CD14-positive monocyte (primary cell): ENCODE measurements around the gene IVNS1ABP. TPM values are rescaled to one million over a fixed set of nuclear protein-coding genes. Genes with fewer than 3 reads are reported as not detected.

ENCODE experiments used
- DNase-seq, 3 donors: peaks; one replicate each; pipeline ENCODE4 v3.0.0-alpha.2; 2011 to 2022
- H2AFZ ChIP-seq: 2 replicates; pipeline ENCODE4 v1.6.0; 2012; ENCODE audit warnings: mild to moderate bottlenecking, low read depth, low read length, inconsistent platforms; ENCODE audit not compliant: insufficient read depth, poor library complexity, severe bottlenecking
- H3K27ac ChIP-seq, 2 donors: 1 replicate in 1 of 2; 2 replicates in 1 of 2; pipeline ENCODE4 v1.5.1; 2012 to 2013; ENCODE audit warnings: low read length in 2 of 2, control low read depth in 1 of 2, inconsistent platforms in 1 of 2, low read depth in 1 of 2, mild to moderate bottlenecking in 1 of 2
- H3K27me3 ChIP-seq, 2 donors: one replicate each; pipeline versions ENCODE4 v1.6.0 to v1.6.1; 2011 to 2013; ENCODE audit warnings: low read length in 2 of 2; ENCODE audit not compliant: control insufficient read depth in 2 of 2, insufficient read depth in 2 of 2
- H3K36me3 ChIP-seq, 2 donors: replicated peaks in 1 of 2; 1 replicate in 1 of 2; 2 replicates in 1 of 2; pipeline versions ENCODE4 v1.5.1 to v1.6.1; 2012 to 2013; ENCODE audit warnings: low read length in 2 of 2, control low read depth in 1 of 2, inconsistent platforms in 1 of 2, mild to moderate bottlenecking in 1 of 2; ENCODE audit not compliant: insufficient read depth in 2 of 2, control insufficient read depth in 1 of 2
- H3K4me1 ChIP-seq, 2 donors: 1 replicate in 1 of 2; 2 replicates in 1 of 2; pipeline versions ENCODE4 v1.5.1 to v1.6.1; 2012 to 2013; ENCODE audit warnings: low read length in 2 of 2, control low read depth in 1 of 2, inconsistent platforms in 1 of 2, mild to moderate bottlenecking in 1 of 2, moderate library complexity in 1 of 2; ENCODE audit not compliant: insufficient read depth in 2 of 2, control insufficient read depth in 1 of 2
- H3K4me2 ChIP-seq: replicated peaks from 2 replicates; pipeline ENCODE3; 2012; ENCODE audit warnings: low read length, moderate library complexity, mild to moderate bottlenecking; ENCODE audit not compliant: poor library complexity, severe bottlenecking; ENCODE audit errors: extremely low read depth
- H3K4me3 ChIP-seq, 3 experiments: fragments of 200-600 bp in 1 of 3; sonication (generic) in 1 of 3; replicated peaks in 1 of 3; 1 replicate in 2 of 3; 2 replicates in 1 of 3; pipeline ENCODE4 v1.5.1; 2011 to 2013; ENCODE audit warnings: low read length in 3 of 3, mild to moderate bottlenecking in 3 of 3, control low read depth in 2 of 3, low read depth in 2 of 3, inconsistent platforms in 1 of 3, moderate library complexity in 1 of 3
- H3K79me2 ChIP-seq: 2 replicates; pipeline ENCODE4 v1.6.0; 2012; ENCODE audit warnings: mild to moderate bottlenecking, control low read depth, inconsistent platforms, low read length, moderate library complexity; ENCODE audit not compliant: insufficient read depth
- H3K9ac ChIP-seq: 2 replicates; pipeline ENCODE4 v1.6.0; 2017; ENCODE audit warnings: low read length, mild to moderate bottlenecking; ENCODE audit not compliant: insufficient read depth, poor library complexity, severe bottlenecking
- H3K9me3 ChIP-seq, 2 donors: replicated peaks in 1 of 2; 1 replicate in 1 of 2; 2 replicates in 1 of 2; pipeline versions ENCODE4 v1.5.1 to v1.6.1; 2012 to 2013; ENCODE audit warnings: low read length in 2 of 2, control low read depth in 1 of 2; ENCODE audit not compliant: control insufficient read depth in 1 of 2, insufficient read depth in 1 of 2
- H4K20me1 ChIP-seq: 2 replicates; pipeline ENCODE4 v1.6.0; 2012; ENCODE audit warnings: mild to moderate bottlenecking, low read length, control low read depth, moderate library complexity; ENCODE audit not compliant: insufficient read depth
- H3K27ac Mint-ChIP-seq, 7 donors: one replicate each; pipeline ENCODE4 v1.8.0; 2020; ENCODE audit warnings: mild to moderate bottlenecking in 7 of 7, mixed read lengths in 7 of 7, moderate library complexity in 6 of 7, inconsistent platforms in 2 of 7
- H3K27me3 Mint-ChIP-seq, 3 donors: one replicate each; pipeline ENCODE4 v1.8.0; 2021 to 2022; ENCODE audit warnings: low read depth in 3 of 3, mild to moderate bottlenecking in 3 of 3, mixed read lengths in 3 of 3, moderate library complexity in 3 of 3, inconsistent platforms in 1 of 3
- H3K36me3 Mint-ChIP-seq, 2 donors: one replicate each; pipeline ENCODE4 v1.8.0; 2020; ENCODE audit warnings: mixed read lengths in 2 of 2, inconsistent platforms in 1 of 2, mild to moderate bottlenecking in 1 of 2
- H3K4me1 Mint-ChIP-seq: one replicate; pipeline ENCODE4 v1.8.0; 2020; ENCODE audit warnings: mild to moderate bottlenecking, mixed read lengths
- H3K4me3 Mint-ChIP-seq, 2 donors: one replicate each; pipeline ENCODE4 v1.8.0; 2020; ENCODE audit warnings: mild to moderate bottlenecking in 2 of 2, mixed read lengths in 2 of 2, moderate library complexity in 1 of 2
- H3K9me3 Mint-ChIP-seq, 7 donors: one replicate each; pipeline ENCODE4 v1.8.0; 2020 to 2022; ENCODE audit warnings: mixed read lengths in 7 of 7, mild to moderate bottlenecking in 6 of 7, moderate library complexity in 6 of 7, inconsistent platforms in 2 of 7
- CTCF ChIP-seq: fragments of 200-600 bp; IDR thresholded peaks from one replicate; pipeline ENCODE4 v1.8.0; 2022; ENCODE audit warnings: antibody characterized with exemption, mild to moderate bottlenecking
- WGBS: methylation state at CpG from one replicate; pipeline ENCODE4 v1.1.5; 2013; ENCODE audit warnings: missing lambda C conversion rate; ENCODE audit not compliant: insufficient coverage; 5-methylcytosine and 5-hydroxymethylcytosine counted together
- intact Hi-C, 2 donors: fragments of 100-400 bp; cut with micrococcal nuclease; formaldehyde crosslinking; loops; one replicate each; pipeline versions ENCODE4 v1.15.0 to v1.15.1; 2023
- polyA plus RNA-seq, 3 donors: library from polyadenylated mRNA; depleted of rRNA in 1 of 3; unstranded in 2 of 3; stranded (reverse) in 1 of 3; fragments of 300-500 nt in 2 of 3; fragments of >200 nt in 1 of 3; fragmentation: Illumina TruSeq in 2 of 3; gene quantifications; 1 replicate in 2 of 3; 2 replicates in 1 of 3; pipeline ENCODE4 v1.2.3, GENCODE V29; 2012 to 2021

Gene IVNS1ABP
- polyA plus RNA-seq, 3 donors = 50.9 to 97.7 (median 69.2) TPM

GRCh38 chr1:185353124-185353523 lies 36.1 kb upstream of the IVNS1ABP start:
- peaks cover 0 to 6% (median 2%) of the 10 kb centered on the region in 3 donors for H3K27me3 Mint-ChIP-seq
- Histone ChIP-seq H3K4me3 (no peak overlapping the region), H3K27me3 (no peaks in the 10 kb centered on the region), H2AFZ (no peak overlapping the region), H3K36me3 (no peaks in the 10 kb centered on the region), H3K4me1 (no peaks in the 10 kb centered on the region), H4K20me1 (no peaks in the 10 kb centered on the region), H3K79me2 (no peaks in the 10 kb centered on the region), H3K9me3 (no peaks in the 10 kb centered on the region), H3K4me2 (no peak overlapping the region), H3K9ac (no peak overlapping the region), H3K27ac (no peak overlapping the region)
- H3K27ac Mint-ChIP-seq = no peak overlapping the region
- H3K36me3 Mint-ChIP-seq = no peaks in the 10 kb centered on the region
- no peak for DNase-seq
- H3K4me1 Mint-ChIP-seq = no peaks in the 10 kb centered on the region
- peaks cover 0 to 6% (median 0%) of the 10 kb centered on the region in 7 donors for H3K9me3 Mint-ChIP-seq
- no peak overlapping the region for H3K4me3 Mint-ChIP-seq
- TF ChIP-seq CTCF = no peak
- WGBS = 100% methylated on average over 2 of the region's 4 CpGs
- intact Hi-C loops = no loop called here

GRCh38 chr1:185351734-185352466 lies 34.9 kb upstream of the IVNS1ABP start:
- DNase-seq = no peak
- H3K9me3 ChIP-seq = no peaks in the 10 kb centered on the region
- H3K27me3 Mint-ChIP-seq = peaks cover 0 to 3% (median 2%) of the 10 kb centered on the region in 3 donors

More at GRCh38 chr1:185351734-185352466, 34.9 kb upstream of the IVNS1ABP start:
- Histone ChIP-seq H3K9ac (no peak overlapping the region), H2AFZ (no peak overlapping the region), H3K4me3 (no peak overlapping the region), H3K27ac (no peak overlapping the region), H4K20me1 (no peaks in the 10 kb centered on the region), H3K27me3 (no peaks in the 10 kb centered on the region), H3K79me2 (no peaks in the 10 kb centered on the region), H3K4me1 (peaks cover 2 to 3% of the 10 kb centered on the region in 2 donors), H3K36me3 (no peaks in the 10 kb centered on the region), H3K4me2 (no peak overlapping the region)
- Mint-ChIP-seq H3K4me1 (peaks cover 2% of the 10 kb centered on the region), H3K9me3 (peaks cover 0 to 3% (median 0%) of the 10 kb centered on the region in 7 donors), H3K4me3 (no peak overlapping the region), H3K36me3 (no peaks in the 10 kb centered on the region), H3K27ac (no peak overlapping the region)
- intact Hi-C loops = no loop called here
- TF ChIP-seq CTCF = no peak
- no CpG with 5 or more reads among the region's 2 CpGs for WGBS
